ENCODE measurements around the gene TCP1.

DNA sequence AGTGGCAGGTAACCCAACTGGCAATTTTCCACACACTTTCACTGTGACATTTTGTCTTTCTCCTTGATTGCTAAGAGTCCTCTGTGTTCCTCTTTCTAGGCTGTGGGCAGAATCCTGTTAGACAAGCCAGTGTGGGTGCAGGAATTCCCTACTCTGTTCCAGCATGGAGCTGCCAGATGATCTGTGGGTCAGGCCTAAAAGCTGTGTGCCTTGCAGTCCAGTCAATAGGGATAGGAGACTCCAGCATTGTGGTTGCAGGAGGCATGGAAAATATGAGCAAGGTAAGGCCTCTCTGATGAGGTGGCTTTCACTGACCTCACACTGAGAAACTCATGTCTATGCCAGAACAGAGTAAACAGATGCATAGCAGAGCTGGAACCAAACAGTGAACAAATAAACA is 22.5 kb downstream of the TCP1 start:
- TF ChIP-seq CTCF (IDR thresholded peaks at IDR 0.05) (no peak), POLR2A (IDR thresholded peaks at IDR 0.05; ENCODE audit: low read depth) (no peak), POLR2AphosphoS5 (IDR thresholded peaks at IDR 0.05) (no peak), EP300 (IDR thresholded peaks at IDR 0.05) (no peak)
